CD14-positive monocyte (primary cell): ENCODE measurements around the gene ANK2. TPM values are rescaled to one million over a fixed set of nuclear protein-coding genes. Genes with fewer than 3 reads are reported as not detected.
A peak's percentile ranks its signal among the peaks of the same experiment; 100 is the strongest.

Source experiments
- DNase-seq, 3 donors: peaks; one replicate each; pipeline ENCODE4 v3.0.0-alpha.2; 2011 to 2022
- H2AFZ ChIP-seq: 2 replicates; pipeline ENCODE4 v1.6.0; 2012; ENCODE audit warnings: mild to moderate bottlenecking, low read depth, low read length, inconsistent platforms; ENCODE audit not compliant: insufficient read depth, poor library complexity, severe bottlenecking
- H3K27ac ChIP-seq, 2 donors: 1 replicate in 1 of 2; 2 replicates in 1 of 2; pipeline ENCODE4 v1.5.1; 2012 to 2013; ENCODE audit warnings: low read length in 2 of 2, control low read depth in 1 of 2, inconsistent platforms in 1 of 2, low read depth in 1 of 2, mild to moderate bottlenecking in 1 of 2
- H3K27me3 ChIP-seq, 2 donors: one replicate each; pipeline versions ENCODE4 v1.6.0 to v1.6.1; 2011 to 2013; ENCODE audit warnings: low read length in 2 of 2; ENCODE audit not compliant: control insufficient read depth in 2 of 2, insufficient read depth in 2 of 2
- H3K36me3 ChIP-seq, 2 donors: replicated peaks in 1 of 2; 1 replicate in 1 of 2; 2 replicates in 1 of 2; pipeline versions ENCODE4 v1.5.1 to v1.6.1; 2012 to 2013; ENCODE audit warnings: low read length in 2 of 2, control low read depth in 1 of 2, inconsistent platforms in 1 of 2, mild to moderate bottlenecking in 1 of 2; ENCODE audit not compliant: insufficient read depth in 2 of 2, control insufficient read depth in 1 of 2
- H3K4me1 ChIP-seq, 2 donors: 1 replicate in 1 of 2; 2 replicates in 1 of 2; pipeline versions ENCODE4 v1.5.1 to v1.6.1; 2012 to 2013; ENCODE audit warnings: low read length in 2 of 2, control low read depth in 1 of 2, inconsistent platforms in 1 of 2, mild to moderate bottlenecking in 1 of 2, moderate library complexity in 1 of 2; ENCODE audit not compliant: insufficient read depth in 2 of 2, control insufficient read depth in 1 of 2
- H3K4me2 ChIP-seq: replicated peaks from 2 replicates; pipeline ENCODE3; 2012; ENCODE audit warnings: low read length, moderate library complexity, mild to moderate bottlenecking; ENCODE audit not compliant: poor library complexity, severe bottlenecking; ENCODE audit errors: extremely low read depth
- H3K4me3 ChIP-seq, 3 experiments: fragments of 200-600 bp in 1 of 3; sonication (generic) in 1 of 3; replicated peaks in 1 of 3; 1 replicate in 2 of 3; 2 replicates in 1 of 3; pipeline ENCODE4 v1.5.1; 2011 to 2013; ENCODE audit warnings: low read length in 3 of 3, mild to moderate bottlenecking in 3 of 3, control low read depth in 2 of 3, low read depth in 2 of 3, inconsistent platforms in 1 of 3, moderate library complexity in 1 of 3
- H3K79me2 ChIP-seq: 2 replicates; pipeline ENCODE4 v1.6.0; 2012; ENCODE audit warnings: mild to moderate bottlenecking, control low read depth, inconsistent platforms, low read length, moderate library complexity; ENCODE audit not compliant: insufficient read depth
- H3K9ac ChIP-seq: 2 replicates; pipeline ENCODE4 v1.6.0; 2017; ENCODE audit warnings: low read length, mild to moderate bottlenecking; ENCODE audit not compliant: insufficient read depth, poor library complexity, severe bottlenecking
- H3K9me3 ChIP-seq, 2 donors: replicated peaks in 1 of 2; 1 replicate in 1 of 2; 2 replicates in 1 of 2; pipeline versions ENCODE4 v1.5.1 to v1.6.1; 2012 to 2013; ENCODE audit warnings: low read length in 2 of 2, control low read depth in 1 of 2; ENCODE audit not compliant: control insufficient read depth in 1 of 2, insufficient read depth in 1 of 2
- H4K20me1 ChIP-seq: 2 replicates; pipeline ENCODE4 v1.6.0; 2012; ENCODE audit warnings: mild to moderate bottlenecking, low read length, control low read depth, moderate library complexity; ENCODE audit not compliant: insufficient read depth
- H3K27ac Mint-ChIP-seq, 7 donors: one replicate each; pipeline ENCODE4 v1.8.0; 2020; ENCODE audit warnings: mild to moderate bottlenecking in 7 of 7, mixed read lengths in 7 of 7, moderate library complexity in 6 of 7, inconsistent platforms in 2 of 7
- H3K27me3 Mint-ChIP-seq, 3 donors: one replicate each; pipeline ENCODE4 v1.8.0; 2021 to 2022; ENCODE audit warnings: low read depth in 3 of 3, mild to moderate bottlenecking in 3 of 3, mixed read lengths in 3 of 3, moderate library complexity in 3 of 3, inconsistent platforms in 1 of 3
- H3K36me3 Mint-ChIP-seq, 2 donors: one replicate each; pipeline ENCODE4 v1.8.0; 2020; ENCODE audit warnings: mixed read lengths in 2 of 2, inconsistent platforms in 1 of 2, mild to moderate bottlenecking in 1 of 2
- H3K4me1 Mint-ChIP-seq: one replicate; pipeline ENCODE4 v1.8.0; 2020; ENCODE audit warnings: mild to moderate bottlenecking, mixed read lengths
- H3K4me3 Mint-ChIP-seq, 2 donors: one replicate each; pipeline ENCODE4 v1.8.0; 2020; ENCODE audit warnings: mild to moderate bottlenecking in 2 of 2, mixed read lengths in 2 of 2, moderate library complexity in 1 of 2
- H3K9me3 Mint-ChIP-seq, 7 donors: one replicate each; pipeline ENCODE4 v1.8.0; 2020 to 2022; ENCODE audit warnings: mixed read lengths in 7 of 7, mild to moderate bottlenecking in 6 of 7, moderate library complexity in 6 of 7, inconsistent platforms in 2 of 7
- WGBS: methylation state at CpG from one replicate; pipeline ENCODE4 v1.1.5; 2013; ENCODE audit warnings: missing lambda C conversion rate; ENCODE audit not compliant: insufficient coverage; 5-methylcytosine and 5-hydroxymethylcytosine counted together
- intact Hi-C, 2 donors: fragments of 100-400 bp; cut with micrococcal nuclease; formaldehyde crosslinking; loops; one replicate each; pipeline versions ENCODE4 v1.15.0 to v1.15.1; 2023
- polyA plus RNA-seq, 3 donors: library from polyadenylated mRNA; depleted of rRNA in 1 of 3; unstranded in 2 of 3; stranded (reverse) in 1 of 3; fragments of 300-500 nt in 2 of 3; fragments of >200 nt in 1 of 3; fragmentation: Illumina TruSeq in 2 of 3; gene quantifications; 1 replicate in 2 of 3; 2 replicates in 1 of 3; pipeline ENCODE4 v1.2.3, GENCODE V29; 2012 to 2021
- TF ChIP-seq, protein P1 (sequence below): fragments of 200-600 bp; IDR thresholded peaks from one replicate; pipeline ENCODE4 v1.8.0; 2022; ENCODE audit warnings: antibody characterized with exemption, mild to moderate bottlenecking

The ANK2 gene
- polyA plus RNA-seq, 3 donors = not detected

- no peaks in the 10 kb centered on the region for H3K36me3 Mint-ChIP-seq
- intact Hi-C loops = no loop called here
- no CpG with 5 or more reads among the region's 7 CpGs for WGBS
Observed at GRCh38 chr4:113276464-113277170, 227.2 kb downstream of the ANK2 start.

DNA sequence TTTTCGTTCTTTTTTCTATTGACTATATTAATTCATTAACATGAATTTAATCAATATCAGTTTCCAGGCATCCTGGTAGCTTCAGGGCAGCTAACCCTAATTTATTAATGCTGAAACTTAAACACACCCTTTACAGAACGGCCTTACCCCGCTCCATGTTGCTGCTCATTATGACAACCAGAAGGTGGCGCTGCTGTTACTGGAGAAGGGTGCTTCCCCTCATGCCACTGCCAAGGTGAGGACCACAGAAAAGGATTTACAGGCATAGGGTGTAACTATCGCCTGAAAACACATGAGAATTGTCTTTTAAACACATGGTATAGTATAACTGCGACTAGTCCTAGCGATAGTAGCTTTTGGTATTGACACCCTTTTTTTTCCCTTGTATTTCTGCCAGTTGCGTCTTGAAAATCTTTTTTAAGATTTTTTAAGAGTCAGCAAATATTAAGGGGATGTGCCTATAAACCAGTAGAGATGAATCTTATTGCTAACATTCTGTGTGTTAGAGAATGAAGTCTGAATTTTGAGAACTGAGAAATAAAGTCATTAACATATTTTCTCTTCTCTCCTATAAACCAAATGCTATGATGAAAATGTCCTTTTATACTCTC is 229.0 kb downstream of the ANK2 start:
- no peaks in the 10 kb centered on the region for H3K27me3 ChIP-seq
- Mint-ChIP-seq H3K27ac (no peak overlapping the region), H3K4me1 (no peaks in the 10 kb centered on the region), H3K27me3 (peaks cover 1 to 5% (median 4%) of the 10 kb centered on the region in 3 donors), H3K4me3 (no peak overlapping the region), H3K9me3 (no peaks in the 10 kb centered on the region), H3K36me3 (no peaks in the 10 kb centered on the region)
- H3K9me3 ChIP-seq = no peaks in the 10 kb centered on the region
- H4K20me1 ChIP-seq = no peaks in the 10 kb centered on the region
- H3K4me1 ChIP-seq = no peaks in the 10 kb centered on the region
- H3K9ac ChIP-seq = no peak overlapping the region
- no peaks in the 10 kb centered on the region for H3K79me2 ChIP-seq
- H3K4me2 ChIP-seq = no peak overlapping the region
- no CpG with 5 or more reads among the region's 8 CpGs for WGBS
- TF ChIP-seq, protein P1, sequence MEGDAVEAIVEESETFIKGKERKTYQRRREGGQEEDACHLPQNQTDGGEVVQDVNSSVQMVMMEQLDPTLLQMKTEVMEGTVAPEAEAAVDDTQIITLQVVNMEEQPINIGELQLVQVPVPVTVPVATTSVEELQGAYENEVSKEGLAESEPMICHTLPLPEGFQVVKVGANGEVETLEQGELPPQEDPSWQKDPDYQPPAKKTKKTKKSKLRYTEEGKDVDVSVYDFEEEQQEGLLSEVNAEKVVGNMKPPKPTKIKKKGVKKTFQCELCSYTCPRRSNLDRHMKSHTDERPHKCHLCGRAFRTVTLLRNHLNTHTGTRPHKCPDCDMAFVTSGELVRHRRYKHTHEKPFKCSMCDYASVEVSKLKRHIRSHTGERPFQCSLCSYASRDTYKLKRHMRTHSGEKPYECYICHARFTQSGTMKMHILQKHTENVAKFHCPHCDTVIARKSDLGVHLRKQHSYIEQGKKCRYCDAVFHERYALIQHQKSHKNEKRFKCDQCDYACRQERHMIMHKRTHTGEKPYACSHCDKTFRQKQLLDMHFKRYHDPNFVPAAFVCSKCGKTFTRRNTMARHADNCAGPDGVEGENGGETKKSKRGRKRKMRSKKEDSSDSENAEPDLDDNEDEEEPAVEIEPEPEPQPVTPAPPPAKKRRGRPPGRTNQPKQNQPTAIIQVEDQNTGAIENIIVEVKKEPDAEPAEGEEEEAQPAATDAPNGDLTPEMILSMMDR = peak; percentile 66
- no peak overlapping the region for H3K4me3 ChIP-seq
- peak in 1 of 3 donors; percentile 11 for DNase-seq
- no peak overlapping the region for H2AFZ ChIP-seq
- H3K27ac ChIP-seq = no peak overlapping the region
- intact Hi-C loops = no loop called here
- no peaks in the 10 kb centered on the region for H3K36me3 ChIP-seq

More at GRCh38 chr4:113276464-113277170, 227.2 kb downstream of the ANK2 start:
- no peak for DNase-seq
- no peaks in the 10 kb centered on the region for H3K27me3 ChIP-seq
- no peaks in the 10 kb centered on the region for H4K20me1 ChIP-seq
- Mint-ChIP-seq H3K4me1 (no peaks in the 10 kb centered on the region), H3K27me3 (peaks cover 0 to 6% (median 3%) of the 10 kb centered on the region in 3 donors), H3K9me3 (no peaks in the 10 kb centered on the region), H3K4me3 (no peak overlapping the region), H3K27ac (no peak overlapping the region)
- no peak overlapping the region for H3K4me2 ChIP-seq
- H3K9me3 ChIP-seq = no peaks in the 10 kb centered on the region
- H3K4me3 ChIP-seq = no peak overlapping the region
- H3K36me3 ChIP-seq = no peaks in the 10 kb centered on the region
- no peak overlapping the region for H2AFZ ChIP-seq
- no peaks in the 10 kb centered on the region for H3K79me2 ChIP-seq
- H3K9ac ChIP-seq = no peak overlapping the region
- H3K4me1 ChIP-seq = no peaks in the 10 kb centered on the region
- H3K27ac ChIP-seq = no peak overlapping the region
- TF ChIP-seq, protein P1 = no peak
